Panc1 (cell line): ENCODE results near the gene PPARD.

Experiments
- POLR2AphosphoS5 ChIP-seq: IDR thresholded peaks from 2 replicates; pipeline ENCODE4 v1.6.1; 2012; ENCODE audit warnings: mild to moderate bottlenecking, low read depth, low read length, moderate library complexity
- TCF7L2 ChIP-seq: IDR thresholded peaks from 2 replicates; pipeline ENCODE4 v1.6.1; 2011; ENCODE audit warnings: mild to moderate bottlenecking, low read depth, low read length, inconsistent platforms
- TF ChIP-seq, protein P1 (sequence below): fragments of 450-650 bp; IDR thresholded peaks from 2 replicates; pipeline ENCODE4 v1.5.1; 2017; ENCODE audit warnings: mild to moderate bottlenecking
- TF ChIP-seq, protein P2 (sequence below), 2 experiments: IDR thresholded peaks; 2 replicates each; pipeline ENCODE4 v1.6.1; 2011 to 2012; ENCODE audit warnings: low read depth in 2 of 2, control low read depth in 1 of 2, low read length in 1 of 2, mild to moderate bottlenecking in 1 of 2, moderate library complexity in 1 of 2; ENCODE audit not compliant: insufficient read depth in 1 of 2

DNA sequence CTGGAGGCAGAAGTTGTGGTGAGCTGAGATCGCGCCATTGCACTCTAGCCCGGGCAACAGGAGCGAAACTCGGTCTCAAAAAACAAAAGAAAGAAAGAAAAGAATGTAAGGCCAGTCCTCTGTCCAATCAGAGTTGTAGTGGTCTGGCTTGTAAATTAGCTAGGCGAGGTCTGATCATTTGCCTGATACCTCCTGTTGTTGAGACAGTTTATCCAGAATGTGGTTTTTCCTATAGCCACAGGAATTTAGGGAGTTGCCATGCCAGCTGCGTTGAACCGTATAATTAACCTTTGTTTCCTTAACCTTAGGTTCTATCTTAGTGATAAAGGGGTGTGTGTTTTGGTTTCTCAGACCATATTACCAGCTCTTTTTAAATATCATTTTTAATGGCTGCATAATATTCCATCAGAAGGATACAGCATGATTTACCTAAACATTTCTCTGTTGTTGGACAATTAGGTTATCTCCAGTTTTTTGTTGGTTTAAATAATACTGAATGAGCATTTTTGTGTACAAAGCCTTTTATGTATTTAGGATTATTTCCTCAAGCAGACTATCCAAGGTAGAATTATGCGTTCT, 11.7 kb upstream of the PPARD start:
- TF ChIP-seq, protein P1, sequence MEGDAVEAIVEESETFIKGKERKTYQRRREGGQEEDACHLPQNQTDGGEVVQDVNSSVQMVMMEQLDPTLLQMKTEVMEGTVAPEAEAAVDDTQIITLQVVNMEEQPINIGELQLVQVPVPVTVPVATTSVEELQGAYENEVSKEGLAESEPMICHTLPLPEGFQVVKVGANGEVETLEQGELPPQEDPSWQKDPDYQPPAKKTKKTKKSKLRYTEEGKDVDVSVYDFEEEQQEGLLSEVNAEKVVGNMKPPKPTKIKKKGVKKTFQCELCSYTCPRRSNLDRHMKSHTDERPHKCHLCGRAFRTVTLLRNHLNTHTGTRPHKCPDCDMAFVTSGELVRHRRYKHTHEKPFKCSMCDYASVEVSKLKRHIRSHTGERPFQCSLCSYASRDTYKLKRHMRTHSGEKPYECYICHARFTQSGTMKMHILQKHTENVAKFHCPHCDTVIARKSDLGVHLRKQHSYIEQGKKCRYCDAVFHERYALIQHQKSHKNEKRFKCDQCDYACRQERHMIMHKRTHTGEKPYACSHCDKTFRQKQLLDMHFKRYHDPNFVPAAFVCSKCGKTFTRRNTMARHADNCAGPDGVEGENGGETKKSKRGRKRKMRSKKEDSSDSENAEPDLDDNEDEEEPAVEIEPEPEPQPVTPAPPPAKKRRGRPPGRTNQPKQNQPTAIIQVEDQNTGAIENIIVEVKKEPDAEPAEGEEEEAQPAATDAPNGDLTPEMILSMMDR, result no peak
- TF ChIP-seq POLR2AphosphoS5, result no peak
- TF ChIP-seq, protein P2, sequence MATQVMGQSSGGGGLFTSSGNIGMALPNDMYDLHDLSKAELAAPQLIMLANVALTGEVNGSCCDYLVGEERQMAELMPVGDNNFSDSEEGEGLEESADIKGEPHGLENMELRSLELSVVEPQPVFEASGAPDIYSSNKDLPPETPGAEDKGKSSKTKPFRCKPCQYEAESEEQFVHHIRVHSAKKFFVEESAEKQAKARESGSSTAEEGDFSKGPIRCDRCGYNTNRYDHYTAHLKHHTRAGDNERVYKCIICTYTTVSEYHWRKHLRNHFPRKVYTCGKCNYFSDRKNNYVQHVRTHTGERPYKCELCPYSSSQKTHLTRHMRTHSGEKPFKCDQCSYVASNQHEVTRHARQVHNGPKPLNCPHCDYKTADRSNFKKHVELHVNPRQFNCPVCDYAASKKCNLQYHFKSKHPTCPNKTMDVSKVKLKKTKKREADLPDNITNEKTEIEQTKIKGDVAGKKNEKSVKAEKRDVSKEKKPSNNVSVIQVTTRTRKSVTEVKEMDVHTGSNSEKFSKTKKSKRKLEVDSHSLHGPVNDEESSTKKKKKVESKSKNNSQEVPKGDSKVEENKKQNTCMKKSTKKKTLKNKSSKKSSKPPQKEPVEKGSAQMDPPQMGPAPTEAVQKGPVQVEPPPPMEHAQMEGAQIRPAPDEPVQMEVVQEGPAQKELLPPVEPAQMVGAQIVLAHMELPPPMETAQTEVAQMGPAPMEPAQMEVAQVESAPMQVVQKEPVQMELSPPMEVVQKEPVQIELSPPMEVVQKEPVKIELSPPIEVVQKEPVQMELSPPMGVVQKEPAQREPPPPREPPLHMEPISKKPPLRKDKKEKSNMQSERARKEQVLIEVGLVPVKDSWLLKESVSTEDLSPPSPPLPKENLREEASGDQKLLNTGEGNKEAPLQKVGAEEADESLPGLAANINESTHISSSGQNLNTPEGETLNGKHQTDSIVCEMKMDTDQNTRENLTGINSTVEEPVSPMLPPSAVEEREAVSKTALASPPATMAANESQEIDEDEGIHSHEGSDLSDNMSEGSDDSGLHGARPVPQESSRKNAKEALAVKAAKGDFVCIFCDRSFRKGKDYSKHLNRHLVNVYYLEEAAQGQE (IDR thresholded peaks at IDR 0.05; ENCODE audit: insufficient read depth in 1 of 2, low read depth in 2 of 2, low read length in 1 of 2), result no peak
- no peak for TF ChIP-seq TCF7L2
